GM19351 (cell line): ENCODE results near the gene DNAJC27.
"Not testable (repeated sequence)": the region's sequence is repeated elsewhere in the genome, so short reads cannot be mapped to it uniquely, and the experiment has no call there.

ENCODE experiments used
- ATAC-seq: cut with Tn5 transposase; IDR thresholded peaks from one replicate; pipeline ENCODE4 v1.9.1; 2021; ENCODE audit warnings: mild to moderate bottlenecking, moderate library complexity; ENCODE audit not compliant: unreplicated experiment

The DNAJC27 gene

GRCh38 chr2:24971536-24972314, at the start of gene DNAJC27:
Gene DNAJC27, minus strand, starts transcription at chr2:24971955. Its CDS starts 51 bp downstream, at chr2:24971904.
- peak; percentile 89 for ATAC-seq

- ATAC-seq, result no peak
Observed at GRCh38 chr2:25018681-25019080, 46.9 kb upstream of the DNAJC27 start.

GRCh38 chr2:25014631-25015030, 42.9 kb upstream of the DNAJC27 start:
- no peak for ATAC-seq

- not testable (repeated sequence) for ATAC-seq
Observed at GRCh38 chr2:25011342-25011741, 39.6 kb upstream of the DNAJC27 start.

- ATAC-seq, result no peak
Observed at GRCh38 chr2:25009954-25010353, 38.2 kb upstream of the DNAJC27 start.

GRCh38 chr2:25002066-25002465, 30.3 kb upstream of the DNAJC27 start:
- no peak for ATAC-seq

- no peak for ATAC-seq
Observed at GRCh38 chr2:25001325-25001637, 29.5 kb upstream of the DNAJC27 start.

- no peak for ATAC-seq
Observed at GRCh38 chr2:25000503-25001324, 29.0 kb upstream of the DNAJC27 start.

- no peak for ATAC-seq
Observed at GRCh38 chr2:25000036-25000435, 28.3 kb upstream of the DNAJC27 start.

- not testable (repeated sequence) for ATAC-seq
Observed at GRCh38 chr2:24999097-24999496, 27.3 kb upstream of the DNAJC27 start.

- no peak for ATAC-seq
Observed at GRCh38 chr2:24994146-24994724, 22.5 kb upstream of the DNAJC27 start.

GRCh38 chr2:24993406-24994145, 21.8 kb upstream of the DNAJC27 start:
- ATAC-seq, result no peak

- no peak for ATAC-seq
Observed at GRCh38 chr2:24986372-24986771, 14.6 kb upstream of the DNAJC27 start.

- no peak for ATAC-seq
Observed at GRCh38 chr2:24985511-24985910, 13.8 kb upstream of the DNAJC27 start.

GRCh38 chr2:24984912-24985311, 13.2 kb upstream of the DNAJC27 start:
- ATAC-seq, result no peak

- ATAC-seq, result no peak
Observed at GRCh38 chr2:24981411-24982136, 9.8 kb upstream of the DNAJC27 start.

GRCh38 chr2:24978661-24979060, 6.9 kb upstream of the DNAJC27 start:
- no peak for ATAC-seq

- no peak for ATAC-seq
Observed at GRCh38 chr2:24977631-24978030, 5.9 kb upstream of the DNAJC27 start.

- ATAC-seq, result no peak
Observed at GRCh38 chr2:24973812-24974211, 2.1 kb upstream of the DNAJC27 start.

- ATAC-seq, result no peak
Observed at GRCh38 chr2:24972315-24972961, 683 bp upstream of the DNAJC27 start.
